ENCODE measurements around the gene RAP1B. TPM values are rescaled to one million over a fixed set of nuclear protein-coding genes. Genes with fewer than 3 reads are reported as not detected.

Gene RAP1B
- total RNA-seq, 1 experiment from 2014 or later = 86.9 TPM

- Mint-ChIP-seq H3K9me3 (no peaks in the 10 kb centered on the region), H3K27me3 (ENCODE audit: low read depth) (no peaks in the 10 kb centered on the region; the same call in none of the 2 replicates), H3K4me3 (no peak overlapping the region), H3K36me3 (no peaks in the 10 kb centered on the region), H3K27ac (no peak overlapping the region), H3K4me1 (peaks cover 2% of the 10 kb centered on the region)
- ATAC-seq = no peak
- DNase-seq (ENCODE audit: low spot score) = no peak
- ChIA-PET POLR2A (no interaction called here), CTCF (no interaction called here)
- TF ChIP-seq NFE2L1 (CRISPR knock-in tag; IDR thresholded peaks at IDR 0.05) (no peak), AR (CRISPR knock-in tag; IDR thresholded peaks at IDR 0.05) (no peak), HMGXB4 (CRISPR knock-in tag; IDR thresholded peaks at IDR 0.05) (no peak), SOX15 (CRISPR knock-in tag; IDR thresholded peaks at IDR 0.05) (no peak), JUN (CRISPR knock-in tag; IDR thresholded peaks at IDR 0.05) (no peak), ETV6 (CRISPR knock-in tag; IDR thresholded peaks at IDR 0.05) (no peak), FOXK1 (CRISPR knock-in tag; IDR thresholded peaks at IDR 0.05) (no peak), FOXP4 (CRISPR knock-in tag; IDR thresholded peaks at IDR 0.05) (no peak), ZNF396 (CRISPR knock-in tag; IDR thresholded peaks at IDR 0.05; ENCODE audit: borderline replicate concordance) (no peak), MYBL2 (CRISPR knock-in tag; IDR thresholded peaks at IDR 0.05) (no peak), GRHL2 (CRISPR knock-in tag; IDR thresholded peaks at IDR 0.05; ENCODE audit: insufficient replicate concordance, severe bottlenecking) (no peak), ARID4B (CRISPR knock-in tag; IDR thresholded peaks at IDR 0.05; ENCODE audit: borderline replicate concordance) (no peak), MAX (CRISPR knock-in tag; IDR thresholded peaks at IDR 0.05) (no peak), EMX1 (CRISPR knock-in tag; IDR thresholded peaks at IDR 0.05) (no peak), HMGA2 (CRISPR knock-in tag; IDR thresholded peaks at IDR 0.05) (no peak), ZNF512 (CRISPR knock-in tag; IDR thresholded peaks at IDR 0.05; ENCODE audit: borderline replicate concordance) (no peak), CREM (CRISPR knock-in tag; IDR thresholded peaks at IDR 0.05) (no peak), E2F1 (CRISPR knock-in tag; IDR thresholded peaks at IDR 0.05) (no peak), USF2 (CRISPR knock-in tag; IDR thresholded peaks at IDR 0.05) (no peak), TEAD1 (CRISPR knock-in tag; IDR thresholded peaks at IDR 0.05) (no peak)
Measured at GRCh38 chr12:68602720-68603119, 8.0 kb upstream of the RAP1B start.
